Fibroblast of lung (primary cell): ENCODE measurements around the gene FYB2. TPM values are rescaled to one million over a fixed set of nuclear protein-coding genes. Genes with fewer than 3 reads are reported as not detected.
"Not testable (repeated sequence)": the region's sequence is repeated elsewhere in the genome, so short reads cannot be mapped to it uniquely, and the experiment has no call there.

Experiments used
- DNase-seq, 2 donors: peaks; one replicate each; pipeline versions ENCODE4 v3.0.0 to v3.0.0-alpha.2; 2010; ENCODE audit warnings: low read depth in 2 of 2
- H2AFZ ChIP-seq: 2 replicates; pipeline ENCODE4 v1.5.1; 2012; ENCODE audit warnings: low read length, control low read depth, inconsistent platforms
- H3K27ac ChIP-seq: 2 replicates; pipeline ENCODE4 v1.5.1; 2011; ENCODE audit warnings: low read length, control low read depth; ENCODE audit not compliant: insufficient read depth
- H3K27me3 ChIP-seq: 2 replicates; pipeline ENCODE4 v1.5.1; 2011; ENCODE audit warnings: mild to moderate bottlenecking, low read length; ENCODE audit not compliant: control insufficient read depth, insufficient read depth
- H3K36me3 ChIP-seq: 2 replicates; pipeline ENCODE4 v1.5.1; 2011; ENCODE audit warnings: low read length; ENCODE audit not compliant: control insufficient read depth, insufficient read depth
- H3K4me1 ChIP-seq: 2 replicates; pipeline ENCODE4 v1.5.1; 2011; ENCODE audit warnings: low read length; ENCODE audit not compliant: control insufficient read depth, insufficient read depth; ENCODE audit errors: extremely low read depth
- H3K4me2 ChIP-seq: 2 replicates; pipeline ENCODE4 v1.5.1; 2011; ENCODE audit warnings: low read length, control low read depth; ENCODE audit not compliant: insufficient read depth; ENCODE audit errors: extremely low read depth
- H3K4me3 ChIP-seq, 4 experiments: fragments of 200-600 bp in 1 of 4; sonication (generic) in 1 of 4; replicated peaks in 1 of 4; 2 replicates each; pipeline ENCODE4 v1.5.1; 2011 to 2016; ENCODE audit warnings: low read length in 4 of 4, low read depth in 3 of 4, mild to moderate bottlenecking in 3 of 4, control low read depth in 2 of 4, inconsistent platforms in 1 of 4, mixed read lengths in 1 of 4; ENCODE audit not compliant: insufficient read depth in 1 of 4; ENCODE audit errors: control extremely low read depth in 1 of 4
- H3K79me2 ChIP-seq: 2 replicates; pipeline ENCODE4 v1.5.1; 2012; ENCODE audit warnings: mild to moderate bottlenecking, low read length, inconsistent platforms; ENCODE audit not compliant: control insufficient read depth, insufficient read depth
- H3K9ac ChIP-seq: 2 replicates; pipeline ENCODE4 v1.5.1; 2011; ENCODE audit warnings: mild to moderate bottlenecking, low read length, control low read depth; ENCODE audit not compliant: insufficient read depth
- H3K9me3 ChIP-seq: 2 replicates; pipeline ENCODE4 v1.5.1; 2012; ENCODE audit warnings: low read depth, low read length; ENCODE audit not compliant: control insufficient read depth, insufficient read depth
- H4K20me1 ChIP-seq: 2 replicates; pipeline ENCODE4 v1.5.1; 2011; ENCODE audit warnings: low read length; ENCODE audit not compliant: control insufficient read depth, insufficient read depth; ENCODE audit errors: extremely low read depth
- EZH2 ChIP-seq: IDR thresholded peaks from 2 replicates; pipeline ENCODE4 v1.5.1; 2012; ENCODE audit warnings: low read length, control low read depth, mild to moderate bottlenecking; ENCODE audit errors: missing control alignments
- polyA plus RNA-seq, 2 donors: library from polyadenylated mRNA; depleted of rRNA in 1 of 2; stranded (reverse) in 1 of 2; unstranded in 1 of 2; fragments of >200 nt; gene quantifications; 2 replicates each; pipeline ENCODE4 v1.2.1, GENCODE V29; 2011 to 2012; ENCODE audit warnings: missing spikeins in 1 of 2
- total RNA-seq: library from RNA; depleted of rRNA; stranded (reverse); fragments of >200 nt; gene quantifications from 2 replicates; pipeline ENCODE4 v1.2.1, GENCODE V29; 2014
- TF ChIP-seq, protein P1 (sequence below), 2 donors: IDR thresholded peaks in 1 of 2; conservative IDR thresholded peaks in 1 of 2; 1 replicate in 1 of 2; 2 replicates in 1 of 2; pipeline ENCODE4 v1.5.1; 2011 to 2012; ENCODE audit warnings: low read length in 2 of 2, control low read depth in 1 of 2, inconsistent platforms in 1 of 2, low read depth in 1 of 2, mild to moderate bottlenecking in 1 of 2

Gene FYB2
- total and polyA plus RNA-seq, 2 donors (not counting 1 experiment from before 2014, with no cell fraction given): not detected

DNA sequence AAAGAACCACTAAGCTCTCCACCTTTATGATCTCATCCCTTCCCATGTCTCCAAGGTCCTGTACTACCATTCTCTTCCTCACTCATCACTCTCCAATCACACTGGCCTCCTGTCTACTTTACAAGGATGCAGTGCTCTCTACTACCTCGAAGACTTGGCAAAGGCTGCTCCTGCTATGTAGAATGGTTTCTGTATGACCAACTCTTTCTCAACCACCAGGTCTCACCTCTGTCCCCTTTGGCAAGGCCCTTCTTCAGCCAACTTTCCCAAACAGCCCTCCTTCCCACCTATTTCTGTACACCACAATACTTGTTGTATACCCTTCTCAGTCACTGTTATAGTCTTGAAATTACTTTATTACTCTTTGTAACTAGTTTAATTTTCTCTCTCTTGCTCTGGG, 41.2 kb downstream of the FYB2 start:
- no peaks in the 10 kb centered on the region for H3K27me3 ChIP-seq
- no peak for TF ChIP-seq EZH2
- TF ChIP-seq, protein P1, sequence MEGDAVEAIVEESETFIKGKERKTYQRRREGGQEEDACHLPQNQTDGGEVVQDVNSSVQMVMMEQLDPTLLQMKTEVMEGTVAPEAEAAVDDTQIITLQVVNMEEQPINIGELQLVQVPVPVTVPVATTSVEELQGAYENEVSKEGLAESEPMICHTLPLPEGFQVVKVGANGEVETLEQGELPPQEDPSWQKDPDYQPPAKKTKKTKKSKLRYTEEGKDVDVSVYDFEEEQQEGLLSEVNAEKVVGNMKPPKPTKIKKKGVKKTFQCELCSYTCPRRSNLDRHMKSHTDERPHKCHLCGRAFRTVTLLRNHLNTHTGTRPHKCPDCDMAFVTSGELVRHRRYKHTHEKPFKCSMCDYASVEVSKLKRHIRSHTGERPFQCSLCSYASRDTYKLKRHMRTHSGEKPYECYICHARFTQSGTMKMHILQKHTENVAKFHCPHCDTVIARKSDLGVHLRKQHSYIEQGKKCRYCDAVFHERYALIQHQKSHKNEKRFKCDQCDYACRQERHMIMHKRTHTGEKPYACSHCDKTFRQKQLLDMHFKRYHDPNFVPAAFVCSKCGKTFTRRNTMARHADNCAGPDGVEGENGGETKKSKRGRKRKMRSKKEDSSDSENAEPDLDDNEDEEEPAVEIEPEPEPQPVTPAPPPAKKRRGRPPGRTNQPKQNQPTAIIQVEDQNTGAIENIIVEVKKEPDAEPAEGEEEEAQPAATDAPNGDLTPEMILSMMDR (conservative IDR thresholded peaks at IDR 0.05 in 1 of 2, IDR thresholded peaks at IDR 0.05 in 1 of 2; ENCODE audit: low read depth in 1 of 2, low read length in 2 of 2): no peak
- no peak overlapping the region for H2AFZ ChIP-seq
- no peaks in the 10 kb centered on the region for H4K20me1 ChIP-seq
- H3K4me1 ChIP-seq: no peaks in the 10 kb centered on the region
- H3K79me2 ChIP-seq: no peaks in the 10 kb centered on the region
- H3K4me3 ChIP-seq: no peak overlapping the region
- H3K27ac ChIP-seq: no peak overlapping the region
- no peaks in the 10 kb centered on the region for H3K36me3 ChIP-seq
- DNase-seq: no peak
- H3K9ac ChIP-seq: no peak overlapping the region
- H3K9me3 ChIP-seq: no peaks in the 10 kb centered on the region
- no peak overlapping the region for H3K4me2 ChIP-seq

DNA sequence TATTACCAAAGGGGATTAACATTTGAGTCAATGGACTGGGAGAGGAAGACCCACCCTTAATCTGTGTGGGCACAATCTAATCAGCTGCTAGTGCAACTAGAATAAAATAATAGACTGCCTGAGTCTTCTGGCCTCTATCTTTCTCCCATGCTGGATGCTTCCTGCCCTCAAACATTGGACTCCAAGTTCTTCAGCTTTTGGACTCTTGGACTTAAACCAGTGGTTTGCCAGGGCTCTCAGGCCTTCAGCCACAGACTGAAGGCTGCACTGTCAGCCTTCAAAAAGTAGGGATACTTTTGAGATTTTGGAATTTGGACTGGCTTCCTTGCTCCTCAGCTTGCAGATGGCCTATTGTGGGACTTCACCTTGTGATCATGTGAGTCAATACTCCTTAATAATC, 44.5 kb downstream of the FYB2 start:
- H2AFZ ChIP-seq, H3K4me2 ChIP-seq, H4K20me1 ChIP-seq, H3K27me3 ChIP-seq, H3K27ac ChIP-seq, DNase-seq, H3K9ac ChIP-seq, H3K4me1 ChIP-seq, H3K36me3 ChIP-seq, H3K79me2 ChIP-seq, H3K9me3 ChIP-seq, H3K4me3 ChIP-seq: not testable (repeated sequence)

DNA sequence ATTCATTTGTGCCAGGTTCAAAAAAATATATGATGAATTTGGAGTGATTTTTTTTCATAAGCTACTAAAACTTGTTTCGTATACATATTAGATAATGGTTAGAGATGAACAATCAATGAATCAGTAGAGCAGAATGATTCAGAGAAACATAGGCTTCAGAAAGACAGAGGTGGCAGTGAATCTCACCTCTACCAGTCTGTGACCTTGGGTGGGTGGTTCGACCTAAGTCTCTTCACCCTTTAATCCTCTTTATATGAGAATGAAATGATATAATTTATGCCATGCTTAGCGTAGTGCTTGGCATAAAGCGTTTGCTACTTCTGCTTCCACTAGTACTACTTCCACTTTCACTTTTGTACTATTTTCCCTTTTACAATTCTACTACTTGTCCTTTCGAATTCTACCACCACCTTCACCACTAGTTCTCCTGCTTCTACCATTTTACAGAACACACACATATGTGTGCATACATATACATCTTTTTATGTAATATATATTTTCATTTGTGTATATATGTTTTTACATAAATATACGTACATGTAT, 45.1 kb downstream of the FYB2 start:
- Histone ChIP-seq H3K79me2 (no peaks in the 10 kb centered on the region), H3K27ac (no peak overlapping the region), H3K9ac (no peak overlapping the region), H3K9me3 (no peaks in the 10 kb centered on the region), H3K4me2 (no peak overlapping the region), H4K20me1 (no peaks in the 10 kb centered on the region), H3K4me1 (no peaks in the 10 kb centered on the region), H3K36me3 (no peaks in the 10 kb centered on the region), H3K27me3 (no peaks in the 10 kb centered on the region), H2AFZ (no peak overlapping the region), H3K4me3 (no peak overlapping the region)
- no peak for TF ChIP-seq EZH2
- TF ChIP-seq, protein P1 (conservative IDR thresholded peaks at IDR 0.05 in 1 of 2, IDR thresholded peaks at IDR 0.05 in 1 of 2; ENCODE audit: low read depth in 1 of 2, low read length in 2 of 2): no peak
- DNase-seq: no peak
